GM12872 (cell line): ENCODE results near the gene SIK3.

Experiments used
- TF ChIP-seq, protein P1 (sequence below): IDR thresholded peaks from 3 replicates; pipeline ENCODE4 v1.5.1; 2011; ENCODE audit warnings: low read depth, mild to moderate bottlenecking, low read length, moderate library complexity; ENCODE audit not compliant: insufficient read depth

Gene SIK3

DNA sequence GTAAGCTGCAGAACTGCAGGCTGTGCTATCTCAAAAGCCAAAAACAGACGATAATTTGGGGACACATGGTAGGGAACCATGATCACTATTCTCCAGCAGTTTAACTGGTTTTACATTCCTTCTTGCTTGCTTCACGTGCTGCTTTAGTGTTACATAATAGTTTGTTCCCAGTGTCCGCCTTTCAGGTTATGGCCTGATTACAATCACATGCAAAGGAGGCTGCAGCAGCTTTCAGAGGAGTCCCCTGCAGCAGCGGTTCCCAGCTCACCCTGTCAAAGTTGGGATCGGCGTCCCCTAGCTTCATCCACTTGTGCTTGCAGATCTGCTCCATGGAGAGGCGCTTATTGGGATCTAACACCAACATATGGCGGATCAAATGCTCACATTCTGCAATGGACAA, 221.6 kb downstream of the SIK3 start:
- TF ChIP-seq, protein P1, sequence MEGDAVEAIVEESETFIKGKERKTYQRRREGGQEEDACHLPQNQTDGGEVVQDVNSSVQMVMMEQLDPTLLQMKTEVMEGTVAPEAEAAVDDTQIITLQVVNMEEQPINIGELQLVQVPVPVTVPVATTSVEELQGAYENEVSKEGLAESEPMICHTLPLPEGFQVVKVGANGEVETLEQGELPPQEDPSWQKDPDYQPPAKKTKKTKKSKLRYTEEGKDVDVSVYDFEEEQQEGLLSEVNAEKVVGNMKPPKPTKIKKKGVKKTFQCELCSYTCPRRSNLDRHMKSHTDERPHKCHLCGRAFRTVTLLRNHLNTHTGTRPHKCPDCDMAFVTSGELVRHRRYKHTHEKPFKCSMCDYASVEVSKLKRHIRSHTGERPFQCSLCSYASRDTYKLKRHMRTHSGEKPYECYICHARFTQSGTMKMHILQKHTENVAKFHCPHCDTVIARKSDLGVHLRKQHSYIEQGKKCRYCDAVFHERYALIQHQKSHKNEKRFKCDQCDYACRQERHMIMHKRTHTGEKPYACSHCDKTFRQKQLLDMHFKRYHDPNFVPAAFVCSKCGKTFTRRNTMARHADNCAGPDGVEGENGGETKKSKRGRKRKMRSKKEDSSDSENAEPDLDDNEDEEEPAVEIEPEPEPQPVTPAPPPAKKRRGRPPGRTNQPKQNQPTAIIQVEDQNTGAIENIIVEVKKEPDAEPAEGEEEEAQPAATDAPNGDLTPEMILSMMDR, result no peak

DNA sequence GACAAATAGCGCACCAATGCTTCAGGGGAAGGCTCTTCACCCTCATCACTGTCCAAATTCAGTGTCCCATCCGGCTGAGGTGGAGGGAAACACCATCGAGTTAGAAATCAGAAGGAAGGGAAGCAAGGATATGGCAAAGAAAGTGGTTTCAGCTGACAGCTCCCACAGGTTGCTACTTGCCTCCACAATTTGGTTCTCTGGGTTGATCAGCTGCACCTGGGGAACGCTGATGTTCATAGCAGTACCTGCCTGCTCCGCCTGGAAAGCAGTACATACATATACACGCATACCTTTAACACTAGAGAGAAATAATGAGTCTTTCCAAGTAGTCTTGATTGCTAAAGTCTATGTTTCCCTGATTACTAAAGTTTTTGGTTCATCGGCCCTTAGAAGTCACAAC, 223.0 kb downstream of the SIK3 start:
- TF ChIP-seq, protein P1, result no peak

DNA sequence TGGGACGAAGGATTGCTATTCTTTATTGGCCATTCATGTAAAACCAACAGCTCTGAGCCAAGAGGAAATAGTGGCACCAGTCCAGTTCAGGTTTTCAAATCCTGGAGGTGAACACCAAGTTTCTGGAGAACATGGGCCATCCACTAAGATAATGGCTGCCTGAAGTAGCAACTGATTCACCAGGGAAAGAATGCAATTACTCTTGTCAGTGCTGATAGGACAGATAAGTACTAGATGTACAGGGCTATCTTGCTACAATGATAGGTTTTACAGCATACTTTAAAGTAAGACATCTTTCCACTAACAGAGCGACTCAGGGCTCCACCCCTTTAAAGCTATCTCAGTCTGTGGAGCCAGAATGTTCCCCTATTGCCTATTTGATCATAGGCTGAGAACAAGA, 224.0 kb downstream of the SIK3 start:
- TF ChIP-seq, protein P1, result no peak

DNA sequence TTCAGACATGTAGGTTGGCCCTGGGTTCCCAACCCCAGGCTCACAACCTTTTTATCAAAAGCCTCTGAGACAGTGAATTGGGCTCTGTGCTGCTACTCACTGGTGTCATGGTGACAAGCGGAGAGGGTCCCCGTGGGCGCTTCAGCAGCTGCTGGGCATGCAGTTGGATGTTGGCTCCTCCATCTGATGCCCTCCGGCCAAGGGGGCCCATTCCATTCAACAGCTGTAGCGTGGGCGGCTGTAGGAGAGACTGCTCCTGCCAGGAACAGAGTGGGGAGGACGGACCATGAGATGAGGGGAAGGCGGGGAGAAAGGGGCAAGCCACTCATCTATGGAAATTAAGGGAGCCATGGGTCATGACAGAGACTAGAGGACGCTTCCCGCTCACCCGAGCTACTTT, 224.8 kb downstream of the SIK3 start:
- TF ChIP-seq, protein P1, result no peak

DNA sequence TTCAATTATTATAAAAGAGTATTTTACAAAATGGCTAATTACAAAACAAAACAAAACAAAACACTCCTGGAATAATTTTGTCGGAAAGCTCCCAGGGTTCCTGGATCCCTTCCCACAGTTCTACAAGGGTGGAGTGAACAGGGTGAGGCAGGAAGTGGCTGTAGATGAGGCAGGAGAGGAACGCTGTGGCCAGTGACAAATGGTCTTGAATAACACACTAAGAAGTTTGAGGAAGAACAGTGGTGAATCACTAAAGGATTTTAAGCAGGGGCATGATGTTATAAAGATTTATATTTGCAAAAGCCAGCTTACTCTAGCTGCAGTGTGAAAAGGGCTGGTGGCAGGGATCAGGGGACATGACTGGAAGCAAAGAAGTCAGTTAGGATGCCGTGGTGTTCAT, 227.0 kb downstream of the SIK3 start:
- TF ChIP-seq, protein P1, result no peak

DNA sequence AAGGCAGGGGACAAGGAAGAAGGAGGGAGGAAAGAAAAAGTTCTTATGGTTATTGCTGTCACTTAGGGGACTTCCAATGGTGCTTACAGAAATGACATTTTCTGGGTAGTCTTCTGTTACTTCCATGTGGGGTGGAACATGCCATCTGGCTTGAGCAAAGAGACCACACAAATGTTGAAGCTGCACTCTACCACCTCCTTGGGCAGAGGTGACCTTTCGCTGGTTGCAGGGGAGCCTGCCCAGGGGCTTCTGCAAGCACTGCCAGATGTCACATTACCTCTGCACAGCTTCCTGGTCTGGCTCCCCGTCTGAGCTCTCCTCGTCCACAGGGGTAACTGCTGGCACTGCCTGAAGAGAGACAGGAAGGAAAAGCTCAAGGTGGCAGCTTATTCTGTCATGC, 228.2 kb downstream of the SIK3 start:
- TF ChIP-seq, protein P1, result no peak

DNA sequence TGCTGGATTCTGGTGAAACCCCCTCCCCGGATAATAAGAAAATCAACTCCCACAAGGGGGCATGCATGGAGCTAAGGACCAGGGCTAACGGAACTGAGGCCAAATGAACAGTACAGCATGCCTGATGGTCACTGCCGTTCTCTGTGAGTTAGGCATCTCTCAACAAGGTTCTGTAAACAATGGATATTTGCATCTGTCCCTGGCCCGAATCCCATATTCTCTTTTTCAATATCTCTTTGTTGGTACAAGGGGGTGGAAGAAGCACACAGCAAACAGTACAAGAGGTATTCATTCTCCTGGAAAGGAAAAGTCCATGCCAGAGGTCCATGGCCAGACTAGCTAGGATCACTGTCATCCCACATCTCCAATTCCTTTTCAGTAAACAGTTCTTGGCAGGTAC, 228.6 kb downstream of the SIK3 start:
- TF ChIP-seq, protein P1, result no peak

DNA sequence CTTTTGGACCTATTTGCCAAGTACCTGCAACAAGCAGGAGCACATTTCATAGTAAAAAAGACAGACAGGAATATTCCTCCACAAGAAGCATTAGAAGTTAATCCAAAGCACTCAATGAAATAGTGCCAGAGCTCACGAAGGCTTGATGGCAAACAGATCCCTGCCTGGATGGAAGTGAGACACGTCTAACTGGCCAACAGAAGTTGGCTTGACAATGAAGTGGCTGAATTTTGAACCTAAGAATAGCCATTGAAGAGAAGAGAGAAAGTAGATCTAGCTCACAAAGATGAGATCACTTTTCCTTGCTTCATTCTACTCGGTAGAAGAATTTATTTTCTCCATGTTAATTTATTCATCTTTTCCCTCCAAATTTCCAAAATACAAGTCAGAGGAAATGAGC, 230.2 kb downstream of the SIK3 start:
- TF ChIP-seq, protein P1, result no peak
